Panc1 (cell line): ENCODE measurements around the gene ZNF107. TPM values are rescaled to one million over a fixed set of nuclear protein-coding genes. Genes with fewer than 3 reads are reported as not detected.

ENCODE experiments used
- ATAC-seq: fragments of 200-7000 bp; cut with Tn5 transposase; 2 replicates; pipeline ENCODE4 v1.9.1; 2020; ENCODE audit warnings: mild to moderate bottlenecking, moderate library complexity
- BruUV-seq: library from RNA; stranded (reverse); fragments of 400-500 nt; replicated peaks from 2 replicates; lab custom pipeline; 2021; lab: Mats Ljungman, UMichigan
- CTCF ChIA-PET: fragments of 300-600 bp; sonication (Branson Sonifier 250); formaldehyde crosslinking; loops from one replicate; lab custom pipeline; 2022; ENCODE audit warnings: antibody characterized with exemption; lab: Charles Lee
- POLR2A ChIA-PET: fragments of 300-600 bp; sonication (Branson Sonifier 250); formaldehyde crosslinking; loops from one replicate; lab custom pipeline; 2022; ENCODE audit warnings: antibody characterized with exemption; lab: Charles Lee
- DNase-seq: peaks from one replicate; pipeline ENCODE4 v3.0.0-alpha.2; 2010; ENCODE audit warnings: low read depth, low spot score
- H3K27ac ChIP-seq: 2 replicates; pipeline ENCODE4 v1.5.1; 2011; ENCODE audit warnings: mild to moderate bottlenecking, low read length, inconsistent platforms
- H3K27me3 ChIP-seq: fragments of 200-500 bp; sonication (Bioruptor generic); 2 replicates; pipeline ENCODE4 v1.6.0; 2014; ENCODE audit warnings: low read length, inconsistent platforms; ENCODE audit not compliant: control insufficient read depth, insufficient read depth
- H3K36me3 ChIP-seq: fragments of 200-500 bp; sonication (Bioruptor generic); 2 replicates; pipeline ENCODE4 v1.5.1; 2014; ENCODE audit warnings: inconsistent platforms, mild to moderate bottlenecking, low read length, moderate library complexity; ENCODE audit not compliant: control insufficient read depth, insufficient read depth
- H3K4me1 ChIP-seq: 2 replicates; pipeline ENCODE4 v1.5.1; 2011; ENCODE audit warnings: inconsistent platforms, mild to moderate bottlenecking, low read length, moderate library complexity; ENCODE audit not compliant: control insufficient read depth, insufficient read depth
- H3K4me3 ChIP-seq, 2 experiments: 2 replicates each; pipeline ENCODE4 v1.5.1; 2011 to 2012; ENCODE audit warnings: low read depth in 2 of 2, low read length in 2 of 2, mild to moderate bottlenecking in 2 of 2, inconsistent platforms in 1 of 2, moderate library complexity in 1 of 2
- H3K9me3 ChIP-seq: fragments of 200-500 bp; sonication (Bioruptor generic); 2 replicates; pipeline ENCODE4 v1.5.1; 2014; ENCODE audit warnings: low read depth, mild to moderate bottlenecking, inconsistent platforms, low read length, moderate library complexity; ENCODE audit not compliant: control insufficient read depth, insufficient read depth
- POLR2AphosphoS5 ChIP-seq: IDR thresholded peaks from 2 replicates; pipeline ENCODE4 v1.6.1; 2012; ENCODE audit warnings: mild to moderate bottlenecking, low read depth, low read length, moderate library complexity
- REST ChIP-seq, 2 experiments: IDR thresholded peaks; 2 replicates each; pipeline ENCODE4 v1.6.1; 2011 to 2012; ENCODE audit warnings: low read depth in 2 of 2, control low read depth in 1 of 2, low read length in 1 of 2, mild to moderate bottlenecking in 1 of 2, moderate library complexity in 1 of 2; ENCODE audit not compliant: insufficient read depth in 1 of 2
- SIN3A ChIP-seq: IDR thresholded peaks from 2 replicates; pipeline ENCODE4 v1.6.1; 2012; ENCODE audit warnings: low read depth, mild to moderate bottlenecking, low read length, moderate library complexity, borderline replicate concordance; ENCODE audit not compliant: insufficient read depth
- TCF7L2 ChIP-seq: IDR thresholded peaks from 2 replicates; pipeline ENCODE4 v1.6.1; 2011; ENCODE audit warnings: mild to moderate bottlenecking, low read depth, low read length, inconsistent platforms
- in situ Hi-C: cut with HindIII; loops from 2 replicates; pipeline ENCODE4 v1.10.0; 2016; ENCODE audit warnings: low sequenced_read_pairs, low pct_unique_long_range_greater_than_20kb
- intact Hi-C: fragments of 100-400 bp; cut with micrococcal nuclease; formaldehyde crosslinking; loops from one replicate; pipeline ENCODE4 v1.10.0; 2022; ENCODE audit not compliant: unreplicated experiment
- total RNA-seq: library from RNA; stranded (reverse); gene quantifications from one replicate; pipeline ENCODE4 v1.2.1, GENCODE V29; 2021; ENCODE audit not compliant: unreplicated experiment
- TF ChIP-seq, protein P1 (sequence below): fragments of 450-650 bp; IDR thresholded peaks from 2 replicates; pipeline ENCODE4 v1.5.1; 2017; ENCODE audit warnings: mild to moderate bottlenecking

ZNF107 gene
- total RNA-seq, 1 experiment from 2014 or later = 11.1 TPM

GRCh38 chr7:64625114-64626082 lies 40.5 kb upstream of the ZNF107 start:
- POLR2A ChIA-PET = no interaction called here
- H3K4me3 ChIP-seq = no peak overlapping the region
- no peak overlapping the region for H3K27ac ChIP-seq
- H3K36me3 ChIP-seq = no peaks in the 10 kb centered on the region
- CTCF ChIA-PET = no interaction called here
- no peaks in the 10 kb centered on the region for H3K27me3 ChIP-seq
- H3K4me1 ChIP-seq = no peaks in the 10 kb centered on the region
- DNase-seq (no peak), ATAC-seq (no peak)
- TF ChIP-seq, protein P1, sequence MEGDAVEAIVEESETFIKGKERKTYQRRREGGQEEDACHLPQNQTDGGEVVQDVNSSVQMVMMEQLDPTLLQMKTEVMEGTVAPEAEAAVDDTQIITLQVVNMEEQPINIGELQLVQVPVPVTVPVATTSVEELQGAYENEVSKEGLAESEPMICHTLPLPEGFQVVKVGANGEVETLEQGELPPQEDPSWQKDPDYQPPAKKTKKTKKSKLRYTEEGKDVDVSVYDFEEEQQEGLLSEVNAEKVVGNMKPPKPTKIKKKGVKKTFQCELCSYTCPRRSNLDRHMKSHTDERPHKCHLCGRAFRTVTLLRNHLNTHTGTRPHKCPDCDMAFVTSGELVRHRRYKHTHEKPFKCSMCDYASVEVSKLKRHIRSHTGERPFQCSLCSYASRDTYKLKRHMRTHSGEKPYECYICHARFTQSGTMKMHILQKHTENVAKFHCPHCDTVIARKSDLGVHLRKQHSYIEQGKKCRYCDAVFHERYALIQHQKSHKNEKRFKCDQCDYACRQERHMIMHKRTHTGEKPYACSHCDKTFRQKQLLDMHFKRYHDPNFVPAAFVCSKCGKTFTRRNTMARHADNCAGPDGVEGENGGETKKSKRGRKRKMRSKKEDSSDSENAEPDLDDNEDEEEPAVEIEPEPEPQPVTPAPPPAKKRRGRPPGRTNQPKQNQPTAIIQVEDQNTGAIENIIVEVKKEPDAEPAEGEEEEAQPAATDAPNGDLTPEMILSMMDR = peak; percentile 82
- no peak for TF ChIP-seq SIN3A
- in situ Hi-C loops = no loop called here
- intact Hi-C loops = no loop called here
- no peaks in the 10 kb centered on the region for H3K9me3 ChIP-seq
- BruUV-seq = no TSS peak

- BruUV-seq = no TSS peak
- POLR2A ChIA-PET = no interaction called here
- no peaks in the 10 kb centered on the region for H3K4me1 ChIP-seq
- intact Hi-C loops (no loop called here), in situ Hi-C loops (no loop called here)
- no peaks in the 10 kb centered on the region for H3K36me3 ChIP-seq
- CTCF ChIA-PET = interaction anchor here (0.6 kb wide), 1 partner anchor 549 kb away, joined by 3 read pairs; no protein-coding TSS in a partner anchor
- no peak for DNase-seq
- no peaks in the 10 kb centered on the region for H3K9me3 ChIP-seq
- H3K27ac ChIP-seq = no peak overlapping the region
- no peak for TF ChIP-seq SIN3A
- no peak for TF ChIP-seq REST (IDR thresholded peaks at IDR 0.05; ENCODE audit: insufficient read depth in 1 of 2, low read depth in 2 of 2, low read length in 1 of 2)
- TF ChIP-seq, protein P1 = no peak
- no peak for TF ChIP-seq TCF7L2
- no peak for TF ChIP-seq POLR2AphosphoS5
- no peaks in the 10 kb centered on the region for H3K27me3 ChIP-seq
- no peak for ATAC-seq
- H3K4me3 ChIP-seq = no peak overlapping the region
Measured at GRCh38 chr7:64626083-64626469, 39.9 kb upstream of the ZNF107 start.
